22Rv1 (cell line): ENCODE data around the gene BAD.

ENCODE experiments used
- H3K27ac ChIP-seq: fragments of 450-650 bp; 2 replicates; pipeline ENCODE4 v1.5.1; 2017
- ZFX ChIP-seq: fragments of 450-650 bp; IDR thresholded peaks from 2 replicates; pipeline ENCODE4 v1.6.1; 2017; ENCODE audit warnings: antibody characterized with exemption, borderline replicate concordance
- TF ChIP-seq, protein P1 (sequence below): fragments of 450-650 bp; IDR thresholded peaks from 2 replicates; pipeline ENCODE4 v1.5.1; 2017; ENCODE audit warnings: mild to moderate bottlenecking

Gene BAD

DNA sequence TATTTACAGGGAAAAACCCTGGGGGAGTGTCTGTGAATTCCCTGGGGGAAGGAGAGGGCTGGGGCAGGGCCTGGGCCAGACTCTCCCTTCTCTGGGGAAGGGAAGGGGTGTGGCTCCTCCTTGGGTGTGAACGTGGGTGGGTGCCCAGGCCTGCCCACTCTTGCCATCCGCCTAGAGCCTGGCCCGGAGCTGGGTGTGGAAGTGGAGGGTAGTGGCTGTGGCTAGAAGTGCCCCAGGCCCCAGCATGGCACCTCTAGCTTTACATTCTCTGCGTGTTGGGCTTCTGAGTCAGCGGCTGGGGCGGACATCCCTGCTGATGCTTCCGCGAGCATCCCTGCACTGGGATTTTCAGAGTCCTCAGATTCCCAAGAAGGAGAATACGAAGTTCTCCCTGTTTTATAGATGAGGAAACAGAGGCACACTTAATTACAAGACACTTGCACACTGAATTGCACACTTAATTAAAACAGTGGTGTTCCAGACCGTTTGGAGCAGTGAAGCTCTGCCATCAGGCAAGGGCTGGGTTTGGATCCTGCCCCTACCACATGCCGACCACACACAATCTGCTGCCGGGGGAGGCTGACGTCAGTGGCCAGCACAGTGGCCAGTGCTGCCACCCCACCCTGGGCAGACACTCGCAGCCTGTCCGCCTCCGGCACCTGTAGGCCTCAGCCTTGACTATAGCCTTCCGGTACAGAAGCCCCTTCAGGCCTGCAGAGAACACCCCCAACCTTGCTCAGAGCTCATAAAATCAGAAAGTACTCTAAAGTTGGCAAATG is 7.6 kb downstream of the BAD start:
- H3K27ac ChIP-seq, result no peak overlapping the region
- TF ChIP-seq, protein P1, sequence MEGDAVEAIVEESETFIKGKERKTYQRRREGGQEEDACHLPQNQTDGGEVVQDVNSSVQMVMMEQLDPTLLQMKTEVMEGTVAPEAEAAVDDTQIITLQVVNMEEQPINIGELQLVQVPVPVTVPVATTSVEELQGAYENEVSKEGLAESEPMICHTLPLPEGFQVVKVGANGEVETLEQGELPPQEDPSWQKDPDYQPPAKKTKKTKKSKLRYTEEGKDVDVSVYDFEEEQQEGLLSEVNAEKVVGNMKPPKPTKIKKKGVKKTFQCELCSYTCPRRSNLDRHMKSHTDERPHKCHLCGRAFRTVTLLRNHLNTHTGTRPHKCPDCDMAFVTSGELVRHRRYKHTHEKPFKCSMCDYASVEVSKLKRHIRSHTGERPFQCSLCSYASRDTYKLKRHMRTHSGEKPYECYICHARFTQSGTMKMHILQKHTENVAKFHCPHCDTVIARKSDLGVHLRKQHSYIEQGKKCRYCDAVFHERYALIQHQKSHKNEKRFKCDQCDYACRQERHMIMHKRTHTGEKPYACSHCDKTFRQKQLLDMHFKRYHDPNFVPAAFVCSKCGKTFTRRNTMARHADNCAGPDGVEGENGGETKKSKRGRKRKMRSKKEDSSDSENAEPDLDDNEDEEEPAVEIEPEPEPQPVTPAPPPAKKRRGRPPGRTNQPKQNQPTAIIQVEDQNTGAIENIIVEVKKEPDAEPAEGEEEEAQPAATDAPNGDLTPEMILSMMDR, result no peak
- no peak for TF ChIP-seq ZFX

DNA sequence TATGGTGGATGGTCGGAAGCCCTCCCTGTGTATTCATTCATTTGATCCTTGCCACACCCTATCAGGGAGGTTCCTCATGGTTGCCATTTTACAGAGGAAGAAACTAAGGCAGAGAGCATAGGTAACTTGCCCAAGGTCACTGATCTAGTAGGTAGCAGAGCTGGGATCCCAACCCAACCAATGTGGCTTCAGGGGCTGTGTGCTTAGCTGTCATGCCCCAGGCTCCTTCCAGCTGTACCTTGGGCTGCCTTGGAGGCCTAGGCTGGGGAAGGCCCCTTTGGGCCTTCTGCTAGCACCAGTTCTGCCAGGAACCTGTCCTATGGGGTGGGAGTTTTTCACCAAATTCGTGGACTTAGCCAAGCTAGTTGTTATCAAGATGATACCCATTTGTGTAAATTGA is 8.6 kb downstream of the BAD start:
- H3K27ac ChIP-seq, result no peak overlapping the region
- TF ChIP-seq, protein P1, result no peak
- no peak for TF ChIP-seq ZFX

DNA sequence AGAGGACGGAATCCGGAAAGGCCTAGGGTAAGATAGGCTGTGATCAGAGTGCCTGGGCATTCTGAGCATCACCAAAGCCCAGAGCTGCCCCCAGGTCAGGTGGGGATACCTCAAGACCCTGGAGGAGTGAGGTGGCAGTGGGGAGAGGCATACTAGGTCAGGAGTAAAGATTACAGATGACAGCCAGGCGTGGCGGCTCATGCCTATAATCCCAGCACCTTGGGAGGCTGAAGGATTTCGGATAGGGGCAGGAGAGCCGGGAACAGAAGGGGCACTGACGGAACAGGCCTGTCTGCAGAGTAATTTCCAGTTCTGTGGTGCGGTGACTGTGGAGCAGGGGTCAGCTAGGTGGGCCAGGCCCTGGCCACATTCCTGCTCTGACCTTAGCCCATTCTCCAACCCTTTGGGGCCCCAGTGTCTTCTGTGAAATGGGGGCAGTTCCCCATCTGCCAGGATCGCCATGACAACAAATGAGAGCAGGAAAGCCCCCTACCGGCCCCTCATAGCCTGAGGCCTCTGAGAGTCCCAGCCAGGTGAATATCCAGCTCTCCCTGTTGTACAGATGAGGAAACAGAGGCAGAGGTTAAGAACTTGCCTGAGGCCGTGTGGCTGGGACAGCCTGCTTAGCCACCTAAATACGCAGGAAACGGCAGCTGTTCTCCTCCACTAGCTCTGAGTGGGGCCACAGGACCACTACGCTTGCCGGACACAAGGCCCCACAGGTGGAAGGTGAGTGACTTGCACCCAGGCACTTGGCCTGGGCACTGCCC is 9.2 kb downstream of the BAD start:
- no peak for TF ChIP-seq ZFX
- TF ChIP-seq, protein P1, result no peak

DNA sequence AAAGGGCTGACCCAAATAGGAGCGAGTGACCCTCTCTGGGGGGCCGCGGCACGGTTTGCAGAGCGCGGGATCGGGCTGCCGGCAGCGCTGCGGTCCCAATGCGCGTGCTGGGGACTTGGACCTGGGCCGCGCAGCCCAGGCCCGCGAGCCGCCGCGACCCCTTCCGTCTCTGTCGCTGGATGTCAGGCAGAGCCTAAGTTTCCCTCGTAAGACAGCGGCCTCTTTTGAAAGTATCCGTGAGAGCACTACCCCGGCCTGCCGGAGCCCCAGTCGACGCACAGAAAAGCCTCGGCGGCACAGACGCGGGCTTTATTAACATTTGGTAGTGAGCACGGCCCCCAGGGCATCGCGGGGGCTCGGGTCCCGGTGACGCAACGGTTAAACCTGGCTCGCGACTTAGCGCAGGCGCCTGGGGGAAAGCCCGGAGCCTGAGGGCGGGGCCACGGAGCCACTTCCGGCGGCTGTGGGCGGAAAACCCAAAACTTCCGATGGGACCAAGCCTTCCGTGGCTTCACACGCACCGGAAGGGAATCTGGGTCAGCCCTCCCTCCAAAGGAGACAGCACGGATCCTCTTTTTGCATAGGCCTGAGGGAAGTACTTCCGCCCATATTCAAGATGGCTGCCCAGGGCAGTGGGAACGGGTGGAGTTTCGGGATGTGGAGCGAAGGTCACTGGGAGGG is 14.8 kb downstream of the BAD start:
- peak overlapping the region; percentile 99 for H3K27ac ChIP-seq

More for the DNA sequence above, 9.2 kb downstream of the BAD start:
- H3K27ac ChIP-seq, result no peak overlapping the region

DNA sequence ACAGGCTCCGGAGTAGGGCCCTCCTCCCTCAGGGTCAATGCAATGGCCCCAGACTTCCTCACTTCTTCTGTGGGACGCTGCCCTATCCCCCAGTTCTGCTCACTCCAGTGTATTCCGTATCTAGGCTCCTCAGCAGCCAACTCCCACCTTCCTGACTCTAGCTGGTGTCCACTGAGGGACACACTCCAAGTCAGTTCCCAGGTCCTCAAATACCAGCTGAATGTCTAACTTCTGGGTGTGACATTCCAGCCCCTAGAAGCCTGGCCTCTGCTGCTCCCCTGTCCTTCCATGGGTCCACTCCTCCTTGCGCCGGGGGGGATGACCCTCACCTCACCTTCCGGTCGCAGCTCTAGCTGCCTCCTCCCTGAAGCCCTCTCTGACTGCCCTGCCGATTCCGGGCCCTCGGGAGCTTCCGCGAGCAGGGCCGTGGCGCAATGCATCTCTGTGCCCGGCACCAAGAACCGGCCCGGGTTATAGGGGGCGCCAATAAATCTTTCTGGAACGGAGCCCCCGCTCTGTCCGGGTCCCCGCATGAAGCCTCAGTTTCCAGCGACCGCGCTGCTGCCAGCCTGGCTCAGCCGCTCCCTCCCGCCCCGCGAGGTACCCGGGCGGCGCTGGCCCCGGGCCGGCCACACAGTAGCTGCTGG is 15.4 kb downstream of the BAD start:
- no peak for TF ChIP-seq ZFX
- TF ChIP-seq, protein P1, result peak; percentile 17; the same call in 1 of the 2 replicates
- H3K27ac ChIP-seq, result peak overlapping the region; percentile 99

More for the DNA sequence above, 14.8 kb downstream of the BAD start:
- TF ChIP-seq, protein P1, result no peak
- TF ChIP-seq ZFX, result no peak

DNA sequence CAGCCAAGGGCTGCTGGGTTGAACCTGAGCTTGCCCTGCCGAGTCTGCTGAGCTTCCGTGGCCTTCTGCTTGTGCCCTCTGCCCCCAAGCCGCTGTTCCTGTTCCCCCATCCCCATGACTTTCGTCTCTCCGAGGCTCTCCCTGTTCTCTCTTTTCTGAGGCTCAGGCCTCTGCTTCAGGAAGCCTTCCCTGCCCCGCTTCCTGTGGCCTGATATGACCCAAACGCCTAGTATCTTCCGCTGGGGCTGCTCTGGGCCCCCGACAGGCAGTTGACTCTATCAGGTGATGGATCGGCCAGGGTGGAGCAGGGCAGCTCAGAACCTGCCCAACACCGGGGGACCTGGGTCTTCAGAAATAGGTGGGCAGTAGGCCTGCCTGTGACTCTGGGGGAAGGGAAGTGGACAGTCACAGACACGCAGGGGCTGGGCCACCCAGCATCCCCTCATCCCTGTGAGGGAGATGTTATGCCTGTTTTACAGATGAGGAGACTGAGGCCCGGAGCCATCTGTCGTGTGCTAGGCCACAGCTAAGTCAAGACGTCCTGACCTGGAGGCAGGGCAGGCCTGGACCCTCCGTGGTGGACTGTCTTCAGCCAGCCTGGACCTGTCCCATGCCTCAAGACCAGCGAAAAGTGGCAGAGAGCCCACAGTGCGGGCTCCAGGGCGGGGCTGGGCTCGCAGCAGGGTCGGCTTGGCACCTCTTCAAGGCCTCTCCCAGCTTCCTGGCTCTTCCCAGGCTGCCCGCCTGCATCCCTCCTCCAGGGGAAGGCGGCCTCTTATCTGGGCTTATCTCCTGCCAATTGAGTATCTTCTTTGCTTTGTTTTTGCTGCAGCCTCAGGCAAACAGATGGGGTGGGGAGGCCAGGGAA is 16.2 kb downstream of the BAD start:
- TF ChIP-seq, protein P1, result no peak
- TF ChIP-seq ZFX, result no peak
- H3K27ac ChIP-seq, result peak overlapping the region; percentile 99
